ENCODE results near the gene RASD2.

The RASD2 gene

DNA sequence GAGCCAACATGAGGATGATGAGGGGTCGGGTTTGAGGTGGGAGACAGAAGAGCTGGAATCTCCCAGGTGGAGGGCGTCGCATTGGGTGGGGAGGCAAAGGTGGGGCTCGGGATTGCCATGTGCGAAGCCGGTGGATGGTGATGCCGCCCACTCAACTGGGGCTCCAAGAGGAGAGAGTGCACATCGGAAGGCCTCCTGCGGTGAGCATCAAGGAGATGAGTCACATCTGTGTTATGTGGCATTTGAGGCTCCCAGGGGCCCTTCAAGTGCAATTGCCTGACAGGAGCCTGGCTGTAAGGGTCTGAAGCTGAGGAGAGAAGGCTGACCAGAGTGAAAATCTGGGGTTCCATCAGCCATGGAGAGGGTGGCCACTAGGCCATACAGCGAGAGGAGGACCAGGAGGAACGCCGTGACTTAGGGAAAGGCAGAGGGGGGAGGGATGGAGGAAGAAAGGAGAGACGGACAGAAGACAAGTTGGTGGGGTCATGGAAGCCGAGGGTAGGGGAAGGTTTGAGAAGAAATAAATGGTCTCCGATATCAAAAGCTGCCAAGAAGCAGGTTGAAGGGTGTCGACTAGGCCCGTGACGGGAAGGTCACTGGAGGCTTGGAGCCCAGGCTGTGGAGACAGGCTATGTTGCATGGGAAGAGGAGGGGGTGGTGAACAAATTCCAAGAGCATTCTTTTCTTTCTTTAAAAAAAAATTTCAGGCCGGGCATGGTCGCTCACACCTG lies 21.3 kb downstream of the RASD2 start:
- DNase-seq = no peak

- DNase-seq = no peak
These were observed 22.6 kb downstream of the RASD2 start for GRCh38 chr22:35563211-35563610.

- DNase-seq = no peak
These were observed 24.6 kb downstream of the RASD2 start for GRCh38 chr22:35564975-35565867.

GRCh38 chr22:35567351-35568141 lies 26.9 kb downstream of the RASD2 start:
- peak; percentile 3 to 11 for DNase-seq

- no peak for DNase-seq
These were observed 28.4 kb downstream of the RASD2 start for GRCh38 chr22:35568751-35569739.

DNA sequence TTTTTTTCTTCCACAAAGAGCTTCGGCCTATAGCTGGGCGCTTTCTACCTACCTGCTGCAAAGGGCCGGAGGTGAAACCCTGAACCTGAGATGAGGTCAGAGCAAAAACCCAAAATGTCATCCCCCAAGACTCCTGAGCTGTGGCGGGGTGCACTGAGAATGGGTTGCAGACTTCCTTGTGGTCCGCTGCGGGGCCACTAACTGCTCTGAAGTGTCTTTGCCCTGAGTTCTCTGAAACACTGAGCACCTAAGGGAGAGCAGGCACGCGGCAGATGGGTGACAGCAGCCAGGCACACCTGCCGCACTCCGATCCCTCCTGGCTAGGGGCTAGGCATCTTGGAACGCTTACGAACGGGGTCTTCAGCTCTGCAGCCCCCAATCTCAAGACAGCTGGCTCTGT lies 29.3 kb downstream of the RASD2 start:
- no peak for DNase-seq

DNA sequence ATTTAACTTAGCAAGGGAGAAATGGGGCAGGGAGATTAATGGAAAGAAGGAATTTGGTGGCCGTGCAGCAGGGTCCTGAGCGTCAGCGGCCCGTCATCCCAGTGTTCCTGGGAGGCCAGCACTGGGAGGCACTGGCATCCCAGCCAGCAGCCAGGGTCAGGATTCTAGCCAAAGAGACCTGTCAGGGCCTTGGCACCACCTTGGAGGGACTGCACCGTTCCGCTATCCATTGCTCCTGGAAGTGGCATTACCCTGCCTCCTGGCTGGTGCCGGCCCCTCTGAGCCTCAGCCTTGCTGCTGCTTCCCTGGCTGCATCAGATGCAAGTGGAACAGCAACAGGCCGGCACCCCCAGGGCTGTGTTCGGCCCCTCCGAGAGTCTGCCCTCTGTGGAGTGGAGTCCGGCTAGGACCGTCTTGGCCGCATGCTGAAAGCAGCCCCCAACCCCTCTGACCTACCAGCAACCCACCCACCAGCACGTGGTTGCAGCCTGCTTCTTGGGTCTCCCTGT lies 30.1 kb downstream of the RASD2 start:
- no peak for DNase-seq

GRCh38 chr22:35572556-35572955 lies 31.9 kb downstream of the RASD2 start:
- no peak for DNase-seq

GRCh38 chr22:35575116-35575748 lies 34.6 kb downstream of the RASD2 start:
- DNase-seq = no peak

DNA sequence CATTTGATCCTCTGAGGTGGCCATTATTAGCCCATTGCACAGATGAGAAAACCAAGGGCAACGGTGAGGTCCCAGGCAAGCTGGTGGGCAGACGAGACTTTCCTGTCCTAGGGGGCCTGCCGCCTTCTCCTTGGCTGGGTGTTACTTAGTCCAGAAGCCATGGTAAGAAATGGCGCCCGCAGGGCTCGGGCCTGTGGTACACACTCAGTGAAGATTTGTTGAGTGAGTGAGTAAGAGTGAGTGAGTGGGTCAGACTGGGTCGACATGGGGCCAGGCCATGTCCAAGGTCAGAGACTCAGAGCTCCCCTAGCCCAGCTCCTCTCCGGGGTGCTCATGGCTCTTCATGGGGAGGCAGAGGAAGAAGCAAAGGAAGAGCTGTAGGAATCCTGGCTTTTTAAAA lies 36.0 kb downstream of the RASD2 start:
- no peak for DNase-seq

DNA sequence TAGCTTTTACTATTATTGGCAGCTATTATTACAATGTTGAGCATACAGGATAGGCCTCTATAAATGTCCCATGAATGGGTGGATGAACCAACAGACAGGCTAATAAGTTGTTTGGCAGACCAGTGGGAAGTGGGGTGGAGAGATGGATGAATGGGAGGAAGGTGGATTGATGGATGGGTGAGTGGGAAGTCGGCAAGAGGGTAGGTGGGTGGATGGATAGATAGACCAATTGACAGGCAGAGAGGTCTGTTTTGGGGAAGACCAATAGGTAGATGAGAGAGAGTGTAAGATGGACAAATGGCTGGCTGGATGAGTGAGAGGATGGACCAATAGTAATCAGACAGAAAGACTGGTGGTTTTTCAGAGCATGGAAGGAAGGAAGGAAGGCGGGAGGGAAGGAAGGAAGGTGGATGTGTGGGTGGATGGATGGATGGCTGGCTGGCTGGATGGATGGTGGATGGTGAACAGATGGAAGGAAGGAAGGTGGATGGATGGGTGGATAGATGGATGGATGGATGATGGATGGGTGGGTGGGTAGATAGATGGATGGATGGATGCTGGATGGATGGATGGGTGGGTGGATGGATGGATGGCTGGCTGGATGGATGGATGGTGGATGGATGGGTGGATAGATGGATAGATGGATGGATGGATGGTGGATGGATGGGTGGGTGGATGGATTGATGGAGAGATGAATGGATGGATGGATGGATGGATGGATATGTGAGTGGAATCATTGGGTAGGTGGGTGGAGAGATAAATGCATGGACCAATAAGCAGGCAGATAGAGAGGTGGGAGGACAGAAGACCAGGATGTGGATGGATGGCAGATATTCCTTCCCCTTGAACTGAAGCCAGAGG lies 37.4 kb downstream of the RASD2 start:
- DNase-seq = no peak

DNA sequence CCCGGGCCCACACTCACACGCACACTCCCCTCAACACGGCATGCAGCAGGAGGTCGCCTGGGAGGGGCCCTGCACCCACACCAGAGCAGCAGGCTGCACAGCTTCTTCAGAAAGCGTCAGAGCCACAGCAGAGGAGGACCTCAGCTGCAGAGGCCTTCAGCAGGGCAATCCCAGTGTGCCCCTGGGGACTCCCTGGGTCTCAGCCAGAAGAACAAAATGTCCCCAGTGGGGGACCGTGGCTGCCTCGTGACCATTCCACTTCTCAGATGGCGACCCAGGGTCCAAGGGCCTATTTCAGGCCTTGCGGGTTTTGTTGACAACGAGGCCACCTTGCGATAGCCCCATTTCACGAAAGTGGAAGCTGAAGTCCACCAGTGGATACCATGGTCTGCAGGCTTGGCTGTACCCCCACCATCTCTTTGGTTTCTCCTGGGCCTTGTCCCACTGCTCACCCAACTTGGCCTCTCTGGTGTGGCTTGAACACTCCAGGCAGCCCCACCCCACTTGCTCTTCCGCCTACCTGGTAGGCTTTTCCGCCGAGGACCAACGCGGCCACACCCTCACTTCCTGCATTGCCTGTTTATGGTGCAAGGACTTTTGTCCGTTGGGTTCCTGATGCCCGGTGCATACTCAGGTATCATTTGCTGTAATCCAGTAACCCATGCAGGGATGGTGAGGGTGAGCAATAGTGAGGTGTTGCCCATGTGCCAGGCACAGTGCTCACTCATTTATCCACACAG lies 38.4 kb downstream of the RASD2 start:
- DNase-seq = no peak

DNA sequence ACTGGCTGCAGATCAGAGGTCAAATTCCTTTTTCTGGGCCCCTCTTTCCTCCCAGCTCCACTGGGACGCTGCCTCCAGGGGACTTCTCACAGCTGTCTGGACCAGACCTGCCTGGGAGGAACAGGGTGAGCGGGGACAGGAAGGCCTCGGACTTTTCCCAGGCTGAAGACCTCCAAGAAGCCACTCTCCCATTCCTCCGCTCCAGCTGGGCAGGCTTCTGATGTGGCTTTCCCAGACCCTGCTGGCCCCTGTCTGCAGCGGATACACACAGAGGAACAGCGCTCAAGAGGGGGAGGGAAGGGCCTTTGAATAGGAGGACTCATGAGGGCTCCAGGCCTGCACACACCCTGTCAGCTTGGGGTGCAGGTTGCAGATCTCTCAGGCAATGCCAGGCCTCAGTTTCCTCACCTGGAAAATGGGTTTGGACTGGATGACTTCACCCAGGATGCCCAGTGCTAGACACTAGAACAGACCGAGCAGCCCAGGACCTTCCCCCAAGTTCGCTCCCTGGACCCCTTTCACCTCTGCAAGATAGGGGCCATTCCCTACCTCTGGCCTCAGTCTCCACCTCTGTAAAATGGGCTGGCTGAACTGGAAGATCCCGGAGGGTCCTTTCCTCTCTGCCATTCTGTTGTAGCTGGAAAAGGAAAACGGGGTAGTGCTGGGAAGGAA lies 39.9 kb downstream of the RASD2 start:
- DNase-seq = no peak

DNA sequence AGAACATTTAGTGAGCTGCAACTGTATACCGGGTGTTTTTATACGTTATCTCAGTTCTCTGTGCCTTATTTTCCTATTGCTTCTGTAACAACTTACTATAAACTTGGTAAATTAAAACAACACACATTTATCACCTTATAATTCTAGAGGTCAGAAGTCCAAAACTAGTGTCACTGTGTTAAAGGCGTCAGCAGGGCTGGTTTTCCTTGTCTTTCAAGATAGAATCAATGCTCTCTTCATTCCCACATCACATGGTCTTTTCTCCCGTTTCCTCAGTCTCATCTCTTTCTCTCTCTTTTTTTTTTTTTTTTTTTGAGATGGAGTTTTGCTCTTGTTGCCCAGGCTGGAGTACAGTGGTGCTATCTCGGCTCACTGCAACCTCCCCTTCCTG lies 40.4 kb downstream of the RASD2 start:
- DNase-seq = no peak

DNA sequence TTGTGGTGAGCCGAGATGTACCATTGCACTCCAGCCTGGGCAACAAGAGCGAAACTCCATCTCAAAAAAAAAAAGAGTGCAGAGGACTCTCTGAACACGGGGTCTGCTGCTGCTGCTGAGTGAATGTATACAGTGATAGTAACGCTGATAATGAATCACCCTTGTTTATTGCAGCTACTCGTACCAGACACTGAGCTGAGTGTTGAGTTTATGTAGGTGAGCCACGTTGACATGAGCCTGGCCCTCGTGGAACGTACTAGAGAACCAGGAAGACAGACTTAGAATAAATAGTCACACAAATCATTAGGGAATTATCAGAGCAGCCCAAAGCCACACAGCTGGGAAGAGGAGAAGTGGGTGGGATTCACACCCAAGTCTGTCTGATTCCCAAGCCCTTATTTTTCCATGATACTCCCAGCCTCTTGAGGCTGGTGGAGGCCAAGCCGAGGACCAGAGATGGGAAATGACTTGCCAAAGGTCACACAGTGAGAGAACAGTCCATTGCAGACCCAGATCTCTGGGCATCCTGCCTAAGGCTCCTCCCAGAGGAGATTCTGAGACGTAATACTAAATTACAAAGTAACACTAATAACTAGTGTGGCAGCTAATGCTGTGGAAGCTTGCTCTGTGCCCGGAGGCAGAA lies 41.7 kb downstream of the RASD2 start:
- no peak for DNase-seq

DNA sequence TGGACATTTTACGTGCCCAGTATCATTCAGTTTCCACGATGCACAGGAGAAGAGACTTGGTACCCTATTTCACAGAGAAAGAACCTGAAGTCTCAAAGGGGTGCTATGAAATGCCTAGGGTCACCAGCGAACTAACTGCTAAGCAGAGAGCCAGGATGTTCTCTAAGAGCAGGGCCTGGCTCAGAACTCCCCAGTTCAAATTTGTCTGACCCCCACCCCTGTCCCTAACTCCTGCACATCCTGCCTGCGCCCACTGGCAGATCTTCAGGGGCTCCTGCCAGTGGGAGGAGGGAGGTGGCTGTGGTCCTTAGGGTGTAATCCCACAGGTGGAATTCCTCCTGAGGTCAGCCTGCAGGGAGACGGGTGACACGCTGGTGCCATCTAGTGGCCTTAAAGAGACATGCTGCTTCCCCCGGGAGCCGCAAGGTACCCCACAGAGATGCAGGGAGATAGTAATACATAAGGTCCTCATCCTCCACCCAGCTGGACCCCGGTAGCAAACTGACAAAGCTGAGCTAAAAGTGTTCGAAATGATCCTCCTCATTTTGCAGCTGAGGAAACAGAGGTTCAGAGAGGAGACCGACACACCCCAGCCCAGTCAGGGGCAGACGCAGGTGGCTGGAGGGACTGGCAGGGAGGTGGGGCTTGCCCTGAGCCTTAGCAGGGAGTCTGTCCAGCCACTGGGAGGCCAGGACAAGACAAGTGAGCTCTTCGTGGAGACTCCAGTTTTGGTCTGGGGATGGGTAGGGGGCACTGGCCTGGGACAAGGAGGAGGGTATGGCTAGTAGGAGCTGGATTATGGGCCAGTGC lies 42.4 kb downstream of the RASD2 start:
- DNase-seq = peak in 1 of 2 experiments; percentile 2

DNA sequence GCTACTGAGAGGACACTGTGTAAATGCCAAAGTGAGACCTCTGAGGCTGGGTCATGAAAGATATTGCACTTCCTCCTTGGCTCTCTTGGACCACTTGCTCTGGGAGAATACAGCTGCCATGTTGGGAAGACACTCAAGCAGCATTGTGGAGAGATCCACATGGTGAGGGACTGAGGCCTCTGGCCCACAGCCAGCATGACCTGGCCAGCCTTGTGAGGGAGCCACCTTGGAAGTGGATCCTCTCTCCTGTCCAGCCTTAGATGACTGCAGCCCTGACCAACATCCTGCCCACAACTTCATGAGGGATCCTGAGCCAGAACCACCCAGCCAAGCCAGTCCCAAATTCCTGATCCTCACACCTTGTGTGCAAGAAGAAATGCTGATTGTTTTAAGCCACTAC lies 46.1 kb downstream of the RASD2 start:
- DNase-seq = no peak

- DNase-seq = no peak
These were observed 46.8 kb downstream of the RASD2 start for GRCh38 chr22:35587447-35587870.

Data from NCI-H187 (cell line).